ENCODE measurements around the gene ATP4B.

- TF ChIP-seq POLR2A (IDR thresholded peaks at IDR 0.05; ENCODE audit: low read length) (no peak), GATA1 (IDR thresholded peaks at IDR 0.05; ENCODE audit: low read depth, low read length) (no peak)
These were observed 2.1 kb upstream of the ATP4B start for GRCh38 chr13:113660066-113660465.
